Thyroid gland (tissue), 4 donors: Measurements from ENCODE around the gene SEZ6L. TPM values are rescaled to one million over a fixed set of nuclear protein-coding genes. Genes with fewer than 3 reads are reported as not detected.

Source experiments
- DNase-seq, 2 donors: peaks; one replicate each; pipeline ENCODE4 v3.0.0-alpha.2; 2019
- H3K27ac ChIP-seq, 3 donors: fragments of 200-600 bp; sonication (generic); 1 replicate in 2 of 3; 2 replicates in 1 of 3; pipeline ENCODE4 v1.5.1; 2016 to 2019; ENCODE audit warnings: mild to moderate bottlenecking in 1 of 3, moderate library complexity in 1 of 3
- H3K27me3 ChIP-seq: fragments of 200-600 bp; sonication (generic); one replicate; pipeline ENCODE4 v1.5.1; 2019
- H3K36me3 ChIP-seq, 2 donors: fragments of 200-600 bp; sonication (generic); one replicate each; pipeline ENCODE4 v1.5.1; 2016 to 2019
- H3K4me1 ChIP-seq, 2 donors: fragments of 200-600 bp; sonication (generic); one replicate each; pipeline ENCODE4 v1.5.1; 2017 to 2019
- H3K4me3 ChIP-seq, 3 donors: fragments of 200-600 bp; sonication (generic); replicated peaks in 1 of 3; 1 replicate in 2 of 3; 2 replicates in 1 of 3; pipeline ENCODE4 v1.5.1; 2016; ENCODE audit warnings: mild to moderate bottlenecking in 1 of 3
- H3K9me3 ChIP-seq: fragments of 200-600 bp; sonication (generic); one replicate; pipeline ENCODE4 v1.5.1; 2017
- CTCF ChIP-seq, 6 experiments: fragments of 200-600 bp in 3 of 6; fragments of 450-650 bp in 3 of 6; sonication (generic) in 3 of 6; IDR thresholded peaks; one replicate each; pipeline ENCODE4 v1.5.1; 2016 to 2019; ENCODE audit warnings: antibody characterized with exemption in 6 of 6, mild to moderate bottlenecking in 2 of 6, inconsistent platforms in 1 of 6, moderate library complexity in 1 of 6
- POLR2A ChIP-seq, 2 donors: fragments of 450-650 bp; IDR thresholded peaks; one replicate each; pipeline ENCODE4 v1.6.1; 2017; ENCODE audit warnings: antibody characterized with exemption in 2 of 2, mild to moderate bottlenecking in 2 of 2, moderate library complexity in 1 of 2
- WGBS, 2 donors: methylation state at CpG; one replicate each; pipeline ENCODE4 v1.1.5; 2017; 5-methylcytosine and 5-hydroxymethylcytosine counted together
- intact Hi-C: fragments of 100-400 bp; cut with DNase I; formaldehyde crosslinking; loops from one replicate; pipeline ENCODE4 v1.15.1; 2023
- total RNA-seq, 4 donors: library from RNA; depleted of rRNA; stranded (reverse); fragments of >200 nt; gene quantifications; one replicate each; pipeline ENCODE4 v1.2.3, GENCODE V29; 2016

SEZ6L gene
- total RNA-seq, 4 donors from 2014 or later: 0.13 to 0.22 (median 0.17) TPM; not detected in 1

- 85 to 91% methylated on average over 3 of the region's 3 CpGs for WGBS, 2 donors
- TF ChIP-seq POLR2A (IDR thresholded peaks at IDR 0.05): no peak
- TF ChIP-seq CTCF (IDR thresholded peaks at IDR 0.05): no peak
- no peaks in the 10 kb centered on the region for H3K9me3 ChIP-seq
- DNase-seq: no peak
- H3K4me3 ChIP-seq: no peak overlapping the region
- no peaks in the 10 kb centered on the region for H3K27me3 ChIP-seq
- intact Hi-C loops: no loop called here
- no peaks in the 10 kb centered on the region for H3K36me3 ChIP-seq
- H3K27ac ChIP-seq: no peak overlapping the region
- H3K4me1 ChIP-seq: no peaks in the 10 kb centered on the region
Measured at GRCh38 chr22:26304730-26305129, 135.5 kb downstream of the SEZ6L start.

- H3K4me1 ChIP-seq: no peaks in the 10 kb centered on the region
- DNase-seq: no peak
- H3K36me3 ChIP-seq: no peaks in the 10 kb centered on the region
- no peak overlapping the region for H3K27ac ChIP-seq
- intact Hi-C loops: no loop called here
- H3K4me3 ChIP-seq: no peak overlapping the region
- 66 to 83% methylated on average over 3 of the region's 3 CpGs for WGBS, 2 donors
- no peaks in the 10 kb centered on the region for H3K27me3 ChIP-seq
- TF ChIP-seq CTCF (IDR thresholded peaks at IDR 0.05) (no peak), POLR2A (IDR thresholded peaks at IDR 0.05) (no peak)
- no peaks in the 10 kb centered on the region for H3K9me3 ChIP-seq
Measured at GRCh38 chr22:26308467-26308866, 139.2 kb downstream of the SEZ6L start.

- no peaks in the 10 kb centered on the region for H3K27me3 ChIP-seq
- H3K4me3 ChIP-seq: no peak overlapping the region
- intact Hi-C loops: no loop called here
- TF ChIP-seq POLR2A (IDR thresholded peaks at IDR 0.05): no peak
- no peak for TF ChIP-seq CTCF (IDR thresholded peaks at IDR 0.05)
- H3K27ac ChIP-seq: no peak overlapping the region
- WGBS, 2 donors: 89 to 92% methylated on average over 13 of the region's 13 CpGs
- no peaks in the 10 kb centered on the region for H3K9me3 ChIP-seq
- no peak for DNase-seq
- no peaks in the 10 kb centered on the region for H3K36me3 ChIP-seq
- H3K4me1 ChIP-seq: no peaks in the 10 kb centered on the region
Measured at GRCh38 chr22:26310616-26311015, 141.4 kb downstream of the SEZ6L start.

DNA sequence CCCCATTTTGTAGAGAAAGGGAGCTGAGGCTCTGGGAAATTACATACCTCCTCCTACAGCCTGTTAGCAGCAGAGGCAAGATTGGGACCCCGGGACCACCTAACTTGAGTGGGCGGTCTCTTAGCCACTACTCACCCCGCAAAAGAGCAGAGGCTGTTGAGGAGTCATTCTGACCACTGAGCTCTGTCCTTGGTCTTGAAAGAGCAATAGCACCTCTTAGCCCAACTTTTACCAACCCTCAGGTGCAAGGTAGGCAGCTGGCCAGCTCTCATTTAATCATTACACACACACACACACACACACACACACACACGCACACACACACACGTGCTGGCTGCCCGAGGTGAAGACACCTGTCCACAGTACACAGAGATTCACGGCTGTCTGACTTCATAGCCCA is 144.0 kb downstream of the SEZ6L start:
- Histone ChIP-seq H3K27ac (no peak overlapping the region), H3K4me1 (no peaks in the 10 kb centered on the region), H3K36me3 (no peaks in the 10 kb centered on the region), H3K4me3 (no peak overlapping the region), H3K27me3 (no peaks in the 10 kb centered on the region), H3K9me3 (no peaks in the 10 kb centered on the region)
- DNase-seq: no peak
- TF ChIP-seq CTCF (IDR thresholded peaks at IDR 0.05): no peak
- no peak for TF ChIP-seq POLR2A (IDR thresholded peaks at IDR 0.05)
- WGBS, 2 donors: 48 to 63% methylated on average over 7 of the region's 7 CpGs
- intact Hi-C loops: no loop called here

GRCh38 chr22:26314171-26314570 is 144.9 kb downstream of the SEZ6L start:
- intact Hi-C loops: no loop called here
- 82 to 95% methylated on average over 2 of the region's 2 CpGs for WGBS, 2 donors
- H3K36me3 ChIP-seq: no peaks in the 10 kb centered on the region
- no peaks in the 10 kb centered on the region for H3K4me1 ChIP-seq
- no peak for TF ChIP-seq CTCF (IDR thresholded peaks at IDR 0.05)
- TF ChIP-seq POLR2A (IDR thresholded peaks at IDR 0.05): no peak
- DNase-seq: no peak
- no peak overlapping the region for H3K4me3 ChIP-seq
- H3K27ac ChIP-seq: no peak overlapping the region
- no peaks in the 10 kb centered on the region for H3K9me3 ChIP-seq
- H3K27me3 ChIP-seq: no peaks in the 10 kb centered on the region
